HS-5 (cell line): Measurements from ENCODE around the gene NOC2L.
A peak's percentile ranks its signal among the peaks of the same experiment; 100 is the strongest.
"Not testable (repeated sequence)": the region's sequence is repeated elsewhere in the genome, so short reads cannot be mapped to it uniquely, and the experiment has no call there.

Experiments
- DNase-seq: peaks from one replicate; pipeline ENCODE4 v3.0.0-alpha.2; 2012; ENCODE audit warnings: low read depth

NOC2L gene

DNA sequence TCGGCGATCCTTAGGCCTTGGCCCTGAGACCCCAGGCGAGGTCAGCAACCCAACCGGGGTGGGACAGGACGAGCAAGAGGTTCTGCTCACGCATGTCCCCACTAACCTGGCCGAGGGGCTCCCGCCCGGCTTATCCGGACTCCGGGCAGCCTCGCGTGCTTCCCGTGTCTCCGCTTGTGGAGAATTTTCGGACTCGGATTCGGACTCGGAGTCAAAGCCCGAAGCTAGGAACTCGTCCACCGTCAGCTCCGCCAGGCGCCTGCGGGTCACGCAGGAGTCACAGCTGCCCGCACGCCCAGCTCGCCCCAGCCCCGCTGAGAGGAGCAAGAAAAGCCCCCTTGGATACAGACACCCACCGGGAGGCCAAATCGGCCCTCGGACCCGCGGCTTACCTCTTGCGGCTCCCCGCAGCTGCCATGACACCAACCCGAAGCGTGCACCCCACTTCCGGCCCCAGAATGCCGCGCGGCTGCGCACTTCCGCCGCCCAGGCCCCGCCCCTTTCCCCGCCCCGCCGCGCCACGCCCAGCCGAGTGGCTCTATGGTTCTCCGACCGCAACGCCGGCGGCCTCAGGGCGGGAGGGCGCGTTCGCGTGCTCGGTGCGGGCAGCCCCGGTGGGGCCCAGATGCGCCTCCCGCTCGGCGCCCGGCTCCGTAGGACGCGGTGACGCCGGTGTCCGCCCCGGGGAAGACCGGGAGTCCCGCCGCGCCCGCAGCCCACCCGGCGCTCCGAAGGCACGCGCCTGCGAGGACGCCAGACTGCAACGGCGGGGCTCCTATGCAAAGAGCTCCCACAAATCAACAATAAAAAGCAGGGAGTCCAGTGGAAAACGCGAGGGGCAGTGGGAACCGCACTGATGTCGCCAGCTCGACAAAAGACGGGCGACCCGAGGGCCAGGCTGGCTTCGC is at the start of gene NOC2L:
Gene NOC2L (minus strand): TSS at position 434 of the 908 bp plus-strand sequence. CDS start 16 bp downstream, at position 418.
- peak; percentile 38 for DNase-seq

GRCh38 chr1:1006305-1007159 is 47.5 kb upstream of the NOC2L start:
- no peak for DNase-seq

- DNase-seq = no peak
Observed at GRCh38 chr1:1005774-1006304, 46.8 kb upstream of the NOC2L start.

GRCh38 chr1:1004780-1005697 is 46.0 kb upstream of the NOC2L start:
- DNase-seq = no peak

DNA sequence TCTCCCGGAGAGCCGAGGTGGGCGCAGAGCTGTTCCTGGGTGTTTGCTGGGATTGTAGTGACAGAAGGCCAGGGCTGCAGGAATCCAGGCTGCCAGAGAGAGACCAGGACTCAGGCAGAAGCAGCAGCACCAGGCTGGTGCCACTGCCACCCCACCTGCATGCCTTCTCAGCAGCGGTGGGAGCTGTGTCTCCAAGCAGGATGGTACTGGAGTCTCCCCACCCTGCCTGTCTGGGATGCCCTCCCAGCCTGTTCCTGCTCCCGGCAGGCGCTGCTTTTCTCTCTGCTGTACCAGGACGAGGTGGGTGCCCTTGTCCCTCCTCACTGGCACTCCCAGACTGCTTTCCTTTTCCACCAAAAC is 45.3 kb upstream of the NOC2L start:
- no peak for DNase-seq

DNA sequence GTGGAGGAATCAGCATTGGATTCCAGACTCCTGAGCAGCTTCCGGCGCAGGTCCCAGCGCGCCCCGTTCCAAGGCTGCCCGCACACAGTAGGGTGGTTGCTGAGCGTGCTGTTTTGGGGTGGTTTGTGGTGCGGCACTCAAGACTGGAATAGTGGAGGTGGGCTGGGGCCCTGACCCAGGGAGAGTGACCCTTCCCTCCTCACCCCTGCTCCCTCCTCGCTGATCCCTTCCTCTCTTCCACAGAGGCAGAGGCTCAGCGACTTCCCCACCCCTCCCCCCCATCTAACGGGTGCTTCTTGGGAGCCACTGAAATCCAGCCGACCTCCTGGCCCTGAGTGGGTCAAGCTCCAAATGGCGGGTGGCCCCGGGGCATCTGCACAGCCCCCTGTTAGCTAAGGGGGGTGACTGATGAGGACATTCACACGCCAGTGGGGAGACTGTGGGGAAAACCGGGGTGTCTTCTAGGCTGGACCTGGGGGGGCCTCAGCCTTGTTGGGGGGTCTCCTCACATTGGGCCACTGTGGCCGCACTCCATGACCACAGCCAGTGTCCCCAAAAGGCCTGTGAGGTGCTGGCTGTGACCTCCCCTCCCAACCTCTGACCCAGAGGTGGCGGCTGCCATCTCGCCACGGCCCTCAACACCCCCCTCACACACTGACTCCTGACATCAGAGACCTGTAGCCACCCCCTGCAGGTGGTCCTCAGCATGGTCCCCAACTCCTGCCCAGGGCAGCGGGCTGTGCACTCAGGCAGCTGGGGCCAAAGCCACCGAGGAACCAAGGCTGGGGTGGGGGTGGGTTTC is 44.8 kb upstream of the NOC2L start:
- no peak for DNase-seq

GRCh38 chr1:1001057-1001783 is 42.2 kb upstream of the NOC2L start:
- DNase-seq = no peak

DNA sequence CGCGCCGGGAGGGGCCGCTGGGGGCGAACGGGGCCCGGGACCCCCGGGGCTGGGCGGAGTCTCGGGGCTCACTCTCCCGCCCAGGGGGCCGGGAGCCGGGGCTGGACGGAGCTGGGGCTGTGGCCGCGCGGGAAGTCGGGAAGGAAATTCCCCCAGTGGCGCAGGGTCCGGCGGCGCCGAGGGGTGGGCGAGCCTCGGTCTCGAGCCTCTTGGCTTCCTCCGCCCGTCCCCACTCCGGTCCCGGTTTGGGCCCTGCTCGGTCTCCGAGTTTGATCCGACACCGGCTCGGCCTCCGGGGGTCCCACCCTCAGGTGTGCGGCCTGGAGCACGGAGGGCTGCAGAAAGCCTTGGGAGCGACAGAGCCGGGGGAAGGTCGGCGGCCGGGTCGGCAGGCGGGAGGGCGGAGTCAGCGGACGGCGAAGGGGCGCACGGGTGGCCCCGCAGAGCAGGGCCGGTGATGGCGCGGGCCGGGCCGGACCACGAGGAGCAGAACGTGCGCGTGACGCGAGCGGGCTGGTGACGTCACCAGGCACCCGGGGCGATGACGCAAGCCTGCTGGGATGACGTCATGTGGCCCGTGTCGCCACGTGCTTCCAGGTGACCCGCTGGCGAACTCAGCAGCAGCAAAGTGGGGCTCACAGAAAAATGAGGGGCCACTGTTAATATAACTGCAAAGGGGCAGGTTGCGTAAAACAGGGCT is 41.5 kb upstream of the NOC2L start:
- DNase-seq = peak; percentile 73

DNA sequence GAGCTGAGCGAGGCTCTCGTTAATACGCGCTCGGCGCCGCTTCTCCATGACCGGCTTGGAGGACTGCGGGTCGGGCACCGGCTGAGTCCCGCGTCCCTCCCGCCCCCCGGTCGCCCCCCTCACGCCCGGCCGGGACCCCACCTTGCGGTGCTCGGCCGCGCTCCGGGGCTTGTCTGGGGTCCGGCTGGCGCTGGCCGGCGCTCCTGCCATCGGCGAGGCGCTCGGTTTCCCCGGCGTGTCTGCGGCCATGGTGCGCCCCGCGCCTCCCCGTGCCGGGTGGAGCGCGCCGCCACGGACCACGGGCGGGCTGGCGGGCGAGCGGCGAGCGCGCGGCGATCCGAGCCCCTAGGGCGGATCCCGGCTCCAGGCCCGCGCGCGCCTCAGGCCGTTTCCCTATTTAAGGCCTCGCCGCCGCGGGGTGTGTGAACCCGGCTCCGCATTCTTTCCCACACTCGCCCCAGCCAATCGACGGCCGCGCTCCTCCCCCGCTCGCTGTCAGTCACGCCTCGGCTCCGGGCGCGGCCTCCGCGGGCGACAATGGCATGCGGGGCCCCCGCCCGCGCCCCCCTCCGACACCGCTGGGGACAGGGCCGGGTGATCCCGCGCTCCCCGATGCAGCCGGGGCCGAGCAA is 40.8 kb upstream of the NOC2L start, which contains the start of gene HES4:
Gene HES4 (minus strand): TSS at position 373 of the 632 bp plus-strand sequence. CDS start 124 bp downstream, at position 249.
- DNase-seq = peak; percentile 53

DNA sequence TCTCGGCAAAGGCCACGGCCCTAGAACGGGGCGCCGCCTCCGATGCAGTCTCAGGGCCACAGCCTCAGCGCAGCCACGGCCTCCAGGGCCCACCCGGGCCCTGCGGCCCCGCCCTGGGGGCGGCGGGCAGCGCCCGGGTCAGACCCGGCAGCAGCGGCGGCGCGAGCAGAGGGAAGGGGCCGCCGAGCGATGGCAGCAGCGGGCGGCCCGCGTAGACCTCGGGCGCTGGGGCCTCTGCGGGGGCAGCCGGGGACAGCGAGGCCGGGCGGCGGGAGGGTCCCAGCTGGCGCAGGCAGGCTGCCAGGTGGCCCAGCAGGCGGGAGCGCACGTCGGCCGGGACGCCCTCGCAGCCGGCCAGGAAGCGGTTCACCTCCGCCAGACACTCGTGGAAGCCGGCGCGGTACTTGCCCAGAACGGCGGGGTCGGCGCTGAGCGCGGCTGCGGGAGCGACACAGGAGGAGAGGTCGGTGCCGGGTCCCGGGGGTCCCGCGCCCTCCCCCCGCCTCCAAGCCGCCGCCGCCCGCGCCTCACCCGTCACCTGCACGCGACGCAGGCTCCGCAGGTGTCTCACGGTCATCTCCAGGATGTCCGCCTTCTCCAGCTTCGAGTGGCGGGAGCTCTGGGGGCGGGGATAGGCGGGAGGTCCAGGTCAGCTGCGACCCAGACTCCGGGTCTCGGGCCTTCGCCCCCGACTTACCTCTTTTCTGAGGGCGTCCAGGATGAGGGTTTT is 40.1 kb upstream of the NOC2L start:
- no peak for DNase-seq

DNA sequence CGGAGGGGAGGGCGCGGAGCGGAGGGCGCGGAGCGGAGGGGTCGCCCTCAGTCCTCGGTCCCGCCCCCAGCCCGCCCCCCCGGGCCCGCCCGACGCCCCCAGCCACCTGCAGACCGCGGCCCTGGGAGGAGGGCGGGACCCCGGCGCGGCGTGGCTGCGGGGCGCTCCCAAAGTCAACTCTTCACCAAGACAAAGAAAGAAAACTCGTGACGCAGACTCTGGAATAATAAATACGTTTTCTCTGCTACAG is 39.6 kb upstream of the NOC2L start:
- no peak for DNase-seq

- no peak for DNase-seq
Observed at GRCh38 chr1:997993-998744, 39.1 kb upstream of the NOC2L start.

DNA sequence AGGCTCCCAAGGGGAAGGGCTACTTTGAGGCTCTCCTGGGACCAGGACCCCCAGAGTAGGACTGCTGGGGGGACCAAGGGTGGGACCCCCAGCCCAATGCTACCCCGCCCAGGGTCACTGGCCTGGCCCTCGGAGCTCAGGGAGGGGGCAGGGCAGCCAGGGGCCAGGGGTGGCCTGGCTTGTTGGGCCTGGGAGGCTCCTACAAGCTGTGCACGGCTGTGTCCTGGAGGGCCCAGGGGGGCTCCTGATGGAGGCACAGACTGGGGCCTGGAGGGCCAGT is 38.6 kb upstream of the NOC2L start:
- no peak for DNase-seq

GRCh38 chr1:996851-997712 is 38.0 kb upstream of the NOC2L start:
- DNase-seq = no peak

- no peak for DNase-seq
Observed at GRCh38 chr1:995665-996633, 36.9 kb upstream of the NOC2L start.

DNA sequence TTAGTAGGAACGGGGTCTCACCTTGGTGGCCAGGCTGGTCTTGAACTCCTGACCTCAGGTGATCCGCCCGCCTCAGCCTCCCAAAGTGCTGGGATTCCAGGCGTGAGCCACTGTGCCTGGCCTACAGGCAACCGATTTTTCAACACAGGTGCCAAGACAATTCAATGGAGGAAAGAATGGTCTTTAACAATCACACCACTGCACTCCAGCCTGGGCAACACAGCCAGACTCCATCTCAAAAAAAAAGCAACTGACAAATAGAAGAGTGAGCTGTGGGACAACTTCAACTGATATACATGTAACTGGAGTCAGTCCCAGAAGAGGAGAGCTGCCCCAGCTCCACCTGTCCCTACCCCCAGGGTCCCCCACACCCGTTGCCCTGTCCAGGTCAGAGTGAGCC is 35.5 kb upstream of the NOC2L start:
- not testable (repeated sequence) for DNase-seq
